BLaER1 (cell line): ENCODE data around the gene CAVIN2.

Experiments used
- H3K27ac ChIP-seq: shearing (Covaris generic); formaldehyde crosslinking; 2 replicates; pipeline ENCODE4 v1.8.1; 2022
- H3K27me3 ChIP-seq: shearing (Covaris generic); formaldehyde crosslinking; 2 replicates; pipeline ENCODE4 v1.8.1; 2022
- H3K36me3 ChIP-seq: shearing (Covaris generic); formaldehyde crosslinking; 2 replicates; pipeline ENCODE4 v1.8.1; 2022
- H3K4me1 ChIP-seq: shearing (Covaris generic); formaldehyde crosslinking; 2 replicates; pipeline ENCODE4 v1.8.1; 2022
- H3K4me2 ChIP-seq: shearing (Covaris generic); formaldehyde crosslinking; 2 replicates; pipeline ENCODE4 v1.8.1; 2022
- H3K4me3 ChIP-seq: shearing (Covaris generic); formaldehyde crosslinking; 2 replicates; pipeline ENCODE4 v1.8.1; 2022
- H3K9ac ChIP-seq: shearing (Covaris generic); formaldehyde crosslinking; 2 replicates; pipeline ENCODE4 v1.8.1; 2022
- H3K9me3 ChIP-seq: shearing (Covaris generic); formaldehyde crosslinking; 2 replicates; pipeline ENCODE4 v1.8.1; 2022
- H4K20me1 ChIP-seq: shearing (Covaris generic); formaldehyde crosslinking; 2 replicates; pipeline ENCODE4 v1.8.1; 2022
- Cebpa-rat ChIP-seq: shearing (Covaris generic); IDR thresholded peaks from 2 replicates; pipeline ENCODE4 v1.8.1; 2022

CAVIN2 gene

DNA sequence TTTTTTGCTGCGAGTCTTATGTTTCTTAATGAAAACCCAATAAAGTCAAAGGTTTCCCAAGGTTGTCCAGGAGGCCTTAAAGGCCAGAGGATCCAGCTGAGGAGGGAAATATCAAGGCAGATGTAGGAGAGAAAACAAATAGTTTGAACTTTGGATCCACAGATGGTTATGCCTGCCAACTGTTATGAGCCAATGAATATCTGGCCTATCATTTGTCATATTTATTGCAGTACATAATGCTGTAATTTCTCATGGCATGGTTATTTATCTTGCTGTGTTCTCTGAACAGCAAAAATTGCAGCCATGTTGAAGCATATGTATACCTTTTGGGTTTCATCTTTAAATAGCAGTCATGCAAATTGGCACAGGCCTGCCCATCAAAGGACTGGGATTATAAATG is 38.2 kb upstream of the CAVIN2 start:
- Histone ChIP-seq H3K36me3 (no peaks in the 10 kb centered on the region), H3K4me1 (no peaks in the 10 kb centered on the region), H3K9ac (no peak overlapping the region), H3K9me3 (peaks cover 7% of the 10 kb centered on the region), H3K4me3 (no peak overlapping the region), H3K27ac (no peak overlapping the region), H4K20me1 (no peaks in the 10 kb centered on the region), H3K27me3 (no peaks in the 10 kb centered on the region), H3K4me2 (no peak overlapping the region)
- no peak for TF ChIP-seq Cebpa-rat

DNA sequence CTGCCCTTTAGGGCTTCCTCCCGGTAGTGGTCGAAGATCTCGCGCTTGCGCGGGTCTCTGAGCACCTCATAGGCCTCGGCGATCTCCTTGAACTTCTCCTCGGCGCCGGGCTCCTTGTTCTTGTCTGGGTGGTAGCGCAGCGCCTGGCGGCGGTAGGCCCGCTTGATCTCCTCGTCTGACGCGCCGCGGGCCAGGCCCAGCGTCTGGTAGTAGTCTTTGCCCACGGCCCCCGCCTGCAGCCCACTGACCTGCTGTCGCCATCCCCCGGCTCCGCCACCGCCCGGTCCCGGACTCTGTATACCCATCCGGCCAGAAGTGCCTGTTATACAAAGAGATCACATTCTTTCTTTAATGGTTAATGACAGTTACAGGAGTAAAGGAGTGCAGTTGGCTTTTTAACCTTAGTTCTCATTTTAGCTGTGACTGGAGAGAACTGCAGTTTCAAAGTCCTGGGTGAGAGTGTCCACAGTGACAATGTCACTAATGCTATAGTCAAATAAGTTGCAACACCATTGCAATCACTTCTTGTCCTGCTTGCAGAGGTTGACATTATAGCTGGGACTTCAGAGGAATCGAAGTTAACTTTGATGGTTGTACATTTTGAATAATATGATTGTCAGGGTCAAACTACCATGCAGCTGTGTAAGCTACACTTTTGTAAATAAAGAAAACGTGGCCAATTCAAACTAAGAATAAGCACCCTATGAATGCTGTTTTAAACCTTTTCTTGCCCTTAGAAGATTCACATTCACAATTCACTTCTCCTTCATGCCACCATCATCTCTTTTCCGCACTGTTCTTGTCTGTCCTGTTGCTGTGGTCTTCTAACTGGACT is 35.3 kb upstream of the CAVIN2 start:
- peaks cover 7% of the 10 kb centered on the region for H3K9me3 ChIP-seq
- H3K9ac ChIP-seq = no peak overlapping the region
- H3K4me1 ChIP-seq = no peaks in the 10 kb centered on the region
- H4K20me1 ChIP-seq = no peaks in the 10 kb centered on the region
- H3K27ac ChIP-seq = no peak overlapping the region
- TF ChIP-seq Cebpa-rat = no peak
- no peak overlapping the region for H3K4me2 ChIP-seq
- H3K36me3 ChIP-seq = no peaks in the 10 kb centered on the region
- no peaks in the 10 kb centered on the region for H3K27me3 ChIP-seq
- H3K4me3 ChIP-seq = no peak overlapping the region

DNA sequence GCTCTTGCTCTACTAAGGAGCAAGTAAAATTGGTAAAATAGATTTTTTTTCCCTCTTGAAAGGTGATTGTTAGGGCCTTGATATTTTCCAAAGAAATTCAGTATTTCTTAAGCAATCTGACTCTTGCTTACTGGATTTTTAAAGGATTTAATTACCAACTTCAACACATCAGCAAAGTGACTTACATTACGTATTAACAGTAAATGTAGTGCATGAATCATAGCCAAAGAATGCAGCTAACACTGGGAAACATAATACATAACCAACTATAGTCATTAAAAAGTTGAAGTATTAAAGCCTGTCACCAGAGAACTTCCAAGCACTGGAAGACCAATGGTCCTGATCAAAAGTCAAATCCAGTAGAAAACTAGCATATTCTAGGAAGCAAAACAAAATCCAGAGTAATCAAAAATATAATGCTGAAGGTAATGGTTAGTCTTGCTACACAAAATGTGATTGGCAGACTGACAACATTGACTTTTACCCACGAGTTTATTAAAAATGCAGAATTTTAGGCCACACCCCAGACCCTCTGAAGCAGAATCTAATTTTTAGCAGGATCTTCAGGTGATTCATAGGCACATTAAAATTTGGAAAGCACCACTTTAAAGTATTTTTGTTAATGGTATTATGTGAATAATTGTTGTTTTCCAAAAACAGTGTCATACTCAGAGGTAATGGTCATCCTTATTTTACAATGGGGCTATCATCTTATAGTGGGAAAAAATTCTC is 31.8 kb upstream of the CAVIN2 start:
- Histone ChIP-seq H3K4me3 (no peak overlapping the region), H3K27me3 (no peaks in the 10 kb centered on the region), H3K27ac (no peak overlapping the region), H4K20me1 (no peaks in the 10 kb centered on the region), H3K9ac (no peak overlapping the region), H3K4me1 (no peaks in the 10 kb centered on the region), H3K4me2 (no peak overlapping the region), H3K36me3 (no peaks in the 10 kb centered on the region), H3K9me3 (peaks cover 7% of the 10 kb centered on the region)
- TF ChIP-seq Cebpa-rat = no peak

DNA sequence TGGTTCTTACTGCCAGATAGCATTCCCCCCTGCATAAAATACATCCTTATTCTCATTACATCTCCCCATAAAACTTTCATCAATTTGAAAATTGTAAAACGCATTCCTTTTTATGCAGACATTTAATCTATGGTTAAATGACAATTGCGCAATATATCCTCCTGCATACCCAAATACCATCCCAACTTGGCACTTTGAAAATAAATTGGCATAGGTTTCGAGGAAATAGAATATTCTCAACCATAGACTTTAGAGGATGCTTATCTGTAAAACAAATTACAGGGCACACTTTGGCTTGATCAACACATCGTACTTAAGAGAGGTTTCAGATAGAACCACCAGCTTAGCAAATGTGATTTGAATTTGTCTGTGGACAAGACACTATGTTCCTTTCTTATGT is 31.0 kb upstream of the CAVIN2 start:
- no peak overlapping the region for H3K9ac ChIP-seq
- TF ChIP-seq Cebpa-rat = peak; percentile 86; the same call in 1 of the 2 replicates
- H3K4me1 ChIP-seq = no peaks in the 10 kb centered on the region
- H3K27me3 ChIP-seq = no peaks in the 10 kb centered on the region
- no peaks in the 10 kb centered on the region for H3K36me3 ChIP-seq
- H3K4me2 ChIP-seq = no peak overlapping the region
- no peaks in the 10 kb centered on the region for H4K20me1 ChIP-seq
- no peak overlapping the region for H3K27ac ChIP-seq
- no peak overlapping the region for H3K4me3 ChIP-seq
- peaks cover 7% of the 10 kb centered on the region for H3K9me3 ChIP-seq

DNA sequence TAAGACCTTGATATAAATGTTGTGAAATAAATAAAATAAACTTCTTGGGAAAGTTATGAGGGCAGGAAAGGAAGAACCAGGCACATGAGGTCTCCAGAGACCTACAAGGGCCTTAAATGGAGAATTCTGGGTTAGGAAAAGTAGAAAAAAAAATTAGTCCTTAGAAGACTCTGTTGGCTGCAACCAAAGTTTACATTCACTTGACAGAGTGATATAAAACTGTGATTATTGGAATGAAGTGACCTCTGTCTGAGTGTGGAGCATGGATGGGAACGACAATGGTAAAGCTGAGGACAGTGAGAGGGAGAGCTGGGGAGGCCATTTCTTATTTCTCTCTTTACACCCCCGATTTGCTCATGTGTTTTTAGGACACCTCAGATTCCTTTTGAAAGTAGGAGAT is 29.0 kb upstream of the CAVIN2 start:
- Histone ChIP-seq H3K4me1 (no peaks in the 10 kb centered on the region), H3K4me3 (no peak overlapping the region), H3K4me2 (no peak overlapping the region), H3K27me3 (no peaks in the 10 kb centered on the region), H3K36me3 (no peaks in the 10 kb centered on the region), H3K9me3 (no peaks in the 10 kb centered on the region), H3K9ac (no peak overlapping the region), H3K27ac (no peak overlapping the region), H4K20me1 (no peaks in the 10 kb centered on the region)
- no peak for TF ChIP-seq Cebpa-rat

DNA sequence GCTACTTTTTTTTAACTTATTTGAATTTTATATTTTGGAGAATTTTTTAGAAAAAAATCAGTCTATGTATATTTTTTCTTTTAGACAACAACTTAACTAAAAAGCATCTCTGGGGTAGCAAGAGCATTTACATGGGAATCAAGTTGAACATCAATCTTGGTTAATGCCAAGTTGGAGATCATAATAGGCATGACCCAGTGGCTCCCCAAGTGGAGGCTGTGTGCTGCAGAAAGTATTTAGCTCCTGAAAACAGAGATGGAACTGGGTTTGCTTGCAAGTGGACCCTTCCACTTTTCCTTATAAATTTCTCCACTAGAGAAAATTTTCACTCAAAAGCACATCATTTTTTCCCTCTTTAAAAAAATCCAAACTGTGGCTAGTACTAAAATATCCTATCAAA is 23.9 kb upstream of the CAVIN2 start:
- Histone ChIP-seq H3K27ac (no peak overlapping the region), H3K27me3 (no peaks in the 10 kb centered on the region), H4K20me1 (no peaks in the 10 kb centered on the region), H3K4me3 (no peak overlapping the region), H3K9me3 (no peaks in the 10 kb centered on the region), H3K4me2 (no peak overlapping the region), H3K9ac (no peak overlapping the region), H3K36me3 (no peaks in the 10 kb centered on the region), H3K4me1 (no peaks in the 10 kb centered on the region)
- TF ChIP-seq Cebpa-rat = no peak

DNA sequence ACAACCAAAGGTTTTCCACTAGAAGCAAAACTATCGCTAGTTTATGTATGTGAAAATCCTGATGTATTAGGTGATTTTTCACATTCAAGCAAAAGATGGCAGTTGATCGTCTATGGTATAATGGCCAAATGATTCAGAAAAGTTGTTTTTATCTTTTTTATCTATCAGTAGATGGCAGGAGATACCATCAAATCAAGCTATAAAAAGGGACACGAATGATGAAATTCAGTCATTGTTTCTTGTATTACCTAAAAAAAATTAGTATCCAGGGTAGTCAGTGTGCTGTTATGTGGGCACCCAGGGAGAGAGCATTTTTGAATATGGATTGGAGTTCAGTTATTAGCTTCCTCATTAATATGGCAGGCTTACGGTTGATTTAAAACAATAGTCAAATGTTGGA is 22.9 kb upstream of the CAVIN2 start:
- TF ChIP-seq Cebpa-rat = no peak
- Histone ChIP-seq H3K4me1 (no peaks in the 10 kb centered on the region), H3K9me3 (no peaks in the 10 kb centered on the region), H3K4me2 (no peak overlapping the region), H3K4me3 (no peak overlapping the region), H4K20me1 (no peaks in the 10 kb centered on the region), H3K27me3 (no peaks in the 10 kb centered on the region), H3K9ac (no peak overlapping the region), H3K36me3 (no peaks in the 10 kb centered on the region), H3K27ac (no peak overlapping the region)

DNA sequence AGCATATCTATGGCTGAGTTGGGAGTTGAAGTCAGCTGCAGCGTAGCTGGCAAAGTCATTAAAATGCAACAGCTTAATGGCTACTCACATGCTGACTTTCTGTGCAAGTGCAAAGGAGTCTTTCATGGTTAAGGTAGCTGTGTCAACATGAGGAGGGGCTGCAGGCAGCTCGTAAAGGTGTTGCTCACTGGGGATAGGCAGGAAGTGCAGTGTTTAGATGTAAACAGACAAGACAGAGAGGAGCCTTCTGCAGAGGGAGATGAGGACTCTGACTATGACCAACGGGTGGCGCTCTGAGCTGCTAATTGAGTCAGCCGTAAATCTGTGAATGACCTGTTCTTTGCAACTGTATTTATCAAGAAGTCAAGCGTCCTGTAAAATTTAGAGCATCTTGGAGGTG is 22.3 kb upstream of the CAVIN2 start:
- no peak overlapping the region for H3K9ac ChIP-seq
- no peak overlapping the region for H3K4me2 ChIP-seq
- no peaks in the 10 kb centered on the region for H4K20me1 ChIP-seq
- H3K4me3 ChIP-seq = no peak overlapping the region
- H3K9me3 ChIP-seq = no peaks in the 10 kb centered on the region
- no peak overlapping the region for H3K27ac ChIP-seq
- H3K27me3 ChIP-seq = no peaks in the 10 kb centered on the region
- H3K4me1 ChIP-seq = no peaks in the 10 kb centered on the region
- H3K36me3 ChIP-seq = no peaks in the 10 kb centered on the region
- no peak for TF ChIP-seq Cebpa-rat

DNA sequence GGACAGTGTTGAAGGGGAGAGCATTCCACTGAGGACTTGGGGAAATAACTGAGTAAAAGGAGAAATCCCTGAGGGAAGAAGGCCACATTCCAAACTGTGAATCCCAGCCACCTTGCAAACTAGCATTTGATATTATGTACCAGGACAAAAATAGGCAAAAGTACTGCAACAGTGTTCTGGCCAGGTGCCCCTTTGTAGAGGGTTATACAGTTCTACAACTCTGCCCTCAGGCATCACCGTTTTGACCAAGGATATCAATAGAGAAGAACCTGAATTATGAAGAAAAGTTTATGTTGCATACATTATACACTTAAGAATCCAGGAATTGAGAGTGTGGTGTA is 20.6 kb upstream of the CAVIN2 start:
- Histone ChIP-seq H3K27ac (no peak overlapping the region), H3K4me2 (no peak overlapping the region), H3K4me3 (no peak overlapping the region), H3K9ac (no peak overlapping the region), H4K20me1 (no peaks in the 10 kb centered on the region), H3K4me1 (no peaks in the 10 kb centered on the region), H3K27me3 (no peaks in the 10 kb centered on the region), H3K36me3 (no peaks in the 10 kb centered on the region), H3K9me3 (no peaks in the 10 kb centered on the region)
- TF ChIP-seq Cebpa-rat = no peak

DNA sequence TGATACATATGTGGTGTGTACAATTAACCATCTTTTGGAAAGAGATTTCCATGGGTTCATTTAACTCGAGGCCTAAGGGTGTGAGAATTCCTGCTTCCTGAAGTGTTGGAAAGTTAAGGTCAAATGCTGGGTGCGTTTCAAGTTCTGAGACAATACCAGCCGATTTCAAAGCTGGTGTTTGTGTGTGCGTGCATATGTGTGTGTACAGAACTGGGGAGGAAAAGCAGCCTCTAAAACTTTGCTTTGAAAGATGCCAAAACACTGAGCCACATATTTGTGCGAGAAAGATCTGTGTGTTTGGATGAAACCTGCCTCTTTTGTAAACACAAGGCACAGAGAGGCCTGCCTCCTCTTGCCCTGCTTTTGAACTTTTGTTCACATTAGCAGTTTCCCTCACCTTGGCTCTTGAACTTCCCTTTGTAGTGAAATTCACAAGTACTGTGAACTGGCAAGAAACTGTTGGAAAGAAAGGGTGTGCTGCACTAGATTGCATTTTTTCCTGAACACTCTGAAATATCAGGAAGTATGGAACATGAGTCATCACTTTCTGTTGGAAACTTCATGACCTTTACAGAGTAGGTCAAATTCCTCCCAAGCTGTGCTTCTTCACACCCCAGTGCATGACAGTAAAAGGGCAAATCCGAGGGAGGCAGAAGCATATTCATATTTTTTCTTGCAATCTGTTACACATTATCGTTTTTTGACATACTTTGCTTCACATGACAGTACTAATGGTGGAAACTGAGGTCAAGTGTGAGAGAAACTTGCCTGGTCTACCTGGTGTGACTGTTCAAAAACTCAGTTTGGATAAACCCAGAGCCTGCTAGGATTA is 20.0 kb upstream of the CAVIN2 start:
- Histone ChIP-seq H3K36me3 (no peaks in the 10 kb centered on the region), H3K4me2 (no peak overlapping the region), H4K20me1 (no peaks in the 10 kb centered on the region), H3K9me3 (no peaks in the 10 kb centered on the region), H3K9ac (no peak overlapping the region), H3K27me3 (no peaks in the 10 kb centered on the region), H3K4me1 (no peaks in the 10 kb centered on the region), H3K27ac (no peak overlapping the region), H3K4me3 (no peak overlapping the region)
- TF ChIP-seq Cebpa-rat = no peak
